ENCODE results near the gene AP1S3. TPM values are rescaled to one million over a fixed set of nuclear protein-coding genes. Genes with fewer than 3 reads are reported as not detected.

Gene AP1S3
- total and polyA plus RNA-seq, 2 of the 4 experiments (the other 2 are of a cell fraction), result 2.5 to 4.1 TPM

DNA sequence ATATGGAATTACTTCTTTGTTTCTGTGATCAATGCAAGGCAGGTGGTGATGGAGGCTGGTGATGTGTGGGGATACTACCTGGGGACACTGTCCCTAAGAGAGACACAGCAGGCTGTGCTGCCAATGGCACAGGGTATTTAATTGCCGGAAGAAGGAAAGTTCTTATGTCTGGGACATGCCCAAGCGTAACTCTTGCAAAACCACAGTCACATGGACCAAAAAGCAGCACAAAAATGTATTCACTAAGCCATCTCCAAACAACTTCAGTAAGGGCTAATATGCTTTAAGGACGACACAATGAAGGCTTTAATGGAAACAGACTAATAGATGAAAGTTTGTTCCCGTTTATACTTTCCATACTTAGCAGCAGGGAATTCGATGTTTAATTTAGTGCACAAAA, 49.7 kb upstream of the AP1S3 start:
- H4K8ac ChIP-seq (ENCODE audit: low read depth in 2 of 2, low read length in 2 of 2), result peak overlapping the region in 1 of 2 experiments; percentile 95; a peak in 2 of 4 replicates
- H2BK120ac ChIP-seq (ENCODE audit: low read depth, low read length), result peak overlapping the region; percentile 88
- H2AFZ ChIP-seq (replicated peaks; ENCODE audit: low read length, poor library complexity), result no peak overlapping the region
- no peaks in the 10 kb centered on the region for H3K9me3 ChIP-seq (ENCODE audit: control insufficient read depth, insufficient read depth, low read length)
- peak overlapping the region; percentile 85 for H2BK5ac ChIP-seq (ENCODE audit: low read depth, low read length, poor library complexity, severe bottlenecking)
- intact Hi-C loops (cut with micrococcal nuclease), result no loop called here
- TF ChIP-seq MAFK (IDR thresholded peaks at IDR 0.05; ENCODE audit: low read depth, low read length), result no peak
- no peak for TF ChIP-seq MXI1 (IDR thresholded peaks at IDR 0.05; ENCODE audit: borderline replicate concordance, low read depth, low read length)
- no peak for TF ChIP-seq MAZ (IDR thresholded peaks at IDR 0.05; ENCODE audit: borderline replicate concordance, low read depth, low read length)
- TF ChIP-seq CTCF (conservative IDR thresholded peaks at IDR 0.05; ENCODE audit: low read depth, low read length), result no peak
- TF ChIP-seq, protein P1, sequence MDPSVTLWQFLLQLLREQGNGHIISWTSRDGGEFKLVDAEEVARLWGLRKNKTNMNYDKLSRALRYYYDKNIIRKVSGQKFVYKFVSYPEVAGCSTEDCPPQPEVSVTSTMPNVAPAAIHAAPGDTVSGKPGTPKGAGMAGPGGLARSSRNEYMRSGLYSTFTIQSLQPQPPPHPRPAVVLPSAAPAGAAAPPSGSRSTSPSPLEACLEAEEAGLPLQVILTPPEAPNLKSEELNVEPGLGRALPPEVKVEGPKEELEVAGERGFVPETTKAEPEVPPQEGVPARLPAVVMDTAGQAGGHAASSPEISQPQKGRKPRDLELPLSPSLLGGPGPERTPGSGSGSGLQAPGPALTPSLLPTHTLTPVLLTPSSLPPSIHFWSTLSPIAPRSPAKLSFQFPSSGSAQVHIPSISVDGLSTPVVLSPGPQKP (IDR thresholded peaks at IDR 0.05; ENCODE audit: borderline replicate concordance, low read depth, low read length), result no peak
- no peak for TF ChIP-seq POLR2A (IDR thresholded peaks at IDR 0.05; ENCODE audit: low read depth, low read length)
- no peak for TF ChIP-seq RAD21 (IDR thresholded peaks at IDR 0.05; ENCODE audit: low read length)
- TF ChIP-seq SMC3 (IDR thresholded peaks at IDR 0.05; ENCODE audit: low read depth, low read length), result no peak
- TF ChIP-seq CEBPB (IDR thresholded peaks at IDR 0.05; ENCODE audit: low read depth, low read length), result no peak
- no peak for TF ChIP-seq NFE2L2 (IDR thresholded peaks at IDR 0.05; ENCODE audit: low read depth, low read length)
- TF ChIP-seq FOS (IDR thresholded peaks at IDR 0.05; ENCODE audit: low read depth, low read length), result no peak
- no peak for TF ChIP-seq CHD1 (IDR thresholded peaks at IDR 0.05; ENCODE audit: low read depth, low read length)
- no peak for TF ChIP-seq USF2 (IDR thresholded peaks at IDR 0.05; ENCODE audit: low read depth, low read length)
- no peak for TF ChIP-seq BHLHE40 (IDR thresholded peaks at IDR 0.05; ENCODE audit: low read depth, low read length)
- no peak for TF ChIP-seq RFX5 (IDR thresholded peaks at IDR 0.05; ENCODE audit: low read depth, low read length)
- no peak for TF ChIP-seq RCOR1 (IDR thresholded peaks at IDR 0.05; ENCODE audit: insufficient replicate concordance, low read length)
- no peaks in the 10 kb centered on the region; the same call in 1 of the 2 replicates for H4K20me1 ChIP-seq (ENCODE audit: insufficient read depth, low read length)
- H4K5ac ChIP-seq (ENCODE audit: low read depth, low read length), result peak overlapping the region; percentile 86
- ATAC-seq (ENCODE audit: low read depth), result peak; percentile 79
- H3K9me1 ChIP-seq (ENCODE audit: insufficient read depth, low read length), result peaks cover 5% of the 10 kb centered on the region; the same call in 1 of the 2 replicates
- BruUV-seq (replicated peaks), result no TSS peak
- peaks cover 21% of the 10 kb centered on the region for H3K36me3 ChIP-seq (ENCODE audit: control insufficient read depth, insufficient read depth, low read length)
- H3K9ac ChIP-seq (ENCODE audit: low read depth, low read length), result no peak overlapping the region
- H2AK9ac ChIP-seq (replicated peaks; ENCODE audit: low read depth, low read length, poor library complexity), result no peak overlapping the region
- peak overlapping the region; percentile 94 for H3K18ac ChIP-seq (ENCODE audit: low read depth, low read length)
- in situ Hi-C loops (cut with MboI; ENCODE audit: low sequenced_read_pairs), result no loop called here
- peak overlapping the region; percentile 94 for H3K4ac ChIP-seq (ENCODE audit: low read depth, low read length)
- dilution Hi-C loops (cut with HindIII; ENCODE audit: low sequenced_read_pairs, unreplicated experiment), result no loop called here
- no CpG with 5 or more reads among the region's 5 CpGs for WGBS, 2 experiments (ENCODE audit: extremely low coverage in 2 of 2, insufficient read length in 1 of 2)
- peaks cover 9 to 20% of the 10 kb centered on the region in 2 experiments; a peak in 3 of 4 replicates for H3K79me1 ChIP-seq (ENCODE audit: low read depth in 1 of 2, low read length in 2 of 2)
- H3K4me2 ChIP-seq (ENCODE audit: low read depth, low read length), result no peak overlapping the region
- H3K4me3 ChIP-seq (ENCODE audit: insufficient read depth, low read depth, low read length), result no peak overlapping the region
- peak overlapping the region; percentile 84; the same call in 1 of the 2 replicates for H3K23ac ChIP-seq (ENCODE audit: low read depth, low read length)
- no peak overlapping the region for H3K56ac ChIP-seq (ENCODE audit: extremely low read depth, insufficient read depth, low read length)
- no peaks in the 10 kb centered on the region for H3K27me3 ChIP-seq (ENCODE audit: control insufficient read depth, insufficient read depth, low read length)
- peak overlapping the region; percentile 89; the same call in 1 of the 2 replicates for H2AK5ac ChIP-seq (ENCODE audit: low read depth, low read length)
- H2BK15ac ChIP-seq (ENCODE audit: low read depth, low read length), result peak overlapping the region; percentile 57; the same call in 1 of the 3 replicates
- ChIA-PET CTCF (no interaction called here), POLR2A (ENCODE audit: unreplicated experiment) (no interaction called here)
- H4K91ac ChIP-seq (ENCODE audit: insufficient read depth, low read depth, low read length), result peak overlapping the region; percentile 93
- H3K4me1 ChIP-seq (ENCODE audit: control insufficient read depth, insufficient read depth, low read length), result peaks cover 10% of the 10 kb centered on the region
- DNase-seq, result peak; percentile 54
- peak overlapping the region; percentile 97 for H3K14ac ChIP-seq (replicated peaks; ENCODE audit: low read depth, low read length)
- H3K27ac ChIP-seq (ENCODE audit: insufficient read depth, low read length), result peak overlapping the region; percentile 77; the same call in 1 of the 2 replicates
- peak overlapping the region; percentile 90 for H2BK20ac ChIP-seq (ENCODE audit: low read depth, low read length)

Data from IMR-90 (cell line).